Kidney (tissue), 14 donors: ENCODE measurements around the gene CLK2. TPM values are rescaled to one million over a fixed set of nuclear protein-coding genes. Genes with fewer than 3 reads are reported as not detected.
A peak's percentile ranks its signal among the peaks of the same experiment; 100 is the strongest.
"Not testable (repeated sequence)": the region's sequence is repeated elsewhere in the genome, so short reads cannot be mapped to it uniquely, and the experiment has no call there.

Experiments
- DNase-seq, 5 donors: peaks; one replicate each; pipeline ENCODE4 v3.0.0-alpha.2; 2013 to 2020
- FAIRE-seq: peaks from 2 replicates; lab custom pipeline; 2012; peaks lifted over from hg19 to GRCh38; lab: Jason Lieb, UNC
- H3K27ac ChIP-seq, 2 donors: one replicate each; pipeline ENCODE4 v1.7.0; 2013; ENCODE audit warnings: low read depth in 2 of 2, low read length in 2 of 2, inconsistent platforms in 1 of 2
- H3K27me3 ChIP-seq: one replicate; pipeline ENCODE4 v1.7.1; 2013; ENCODE audit warnings: low read length, inconsistent platforms; ENCODE audit not compliant: control insufficient read depth, insufficient read depth
- H3K36me3 ChIP-seq, 3 donors: one replicate each; pipeline versions ENCODE4 v1.7.0 to v1.7.1; 2013; ENCODE audit warnings: low read length in 3 of 3, control low read depth in 1 of 3, inconsistent platforms in 1 of 3; ENCODE audit not compliant: insufficient read depth in 3 of 3, control insufficient read depth in 2 of 3
- H3K4me1 ChIP-seq, 3 donors: one replicate each; pipeline versions ENCODE4 v1.7.0 to v1.7.1; 2013; ENCODE audit warnings: low read length in 3 of 3, inconsistent platforms in 1 of 3, low read depth in 1 of 3; ENCODE audit not compliant: control insufficient read depth in 2 of 3, insufficient read depth in 2 of 3
- H3K4me3 ChIP-seq, 3 donors: one replicate each; pipeline versions ENCODE4 v1.7.0 to v1.8.1; 2013; ENCODE audit warnings: low read length in 3 of 3, control low read depth in 1 of 3, inconsistent platforms in 1 of 3
- H3K9ac ChIP-seq, 3 donors: one replicate each; pipeline versions ENCODE4 v1.7.0 to v1.7.1; 2013; ENCODE audit warnings: low read length in 3 of 3, control low read depth in 1 of 3, inconsistent platforms in 1 of 3
- H3K9me3 ChIP-seq, 3 donors: one replicate each; pipeline versions ENCODE4 v1.7.0 to v1.7.1; 2013; ENCODE audit warnings: low read length in 3 of 3, control low read depth in 1 of 3, inconsistent platforms in 1 of 3; ENCODE audit not compliant: control insufficient read depth in 2 of 3, insufficient read depth in 1 of 3
- intact Hi-C: fragments of 100-400 bp; cut with DNase I; formaldehyde crosslinking; loops from one replicate; pipeline ENCODE4 v1.11.1; 2022
- polyA plus RNA-seq: library from polyadenylated mRNA; stranded (reverse); fragments of 350-450 nt; fragmentation: Illumina TruSeq; extraction: RNeasy Lipid Tissue Mini Kit (QIAGEN cat#74804); gene quantifications from one replicate; pipeline ENCODE4 v1.2.3, GENCODE V29; 2014; ENCODE audit warnings: low read depth, low replicate concordance; ENCODE audit not compliant: insufficient read depth
- total RNA-seq: library from RNA; stranded (reverse); fragmentation: NEBNext Ultra II Directional; extraction: Animal tissue kit (Norgen Biotek cat#: 25700); gene quantifications from one replicate; pipeline ENCODE4 v1.2.1, GENCODE V29; 2021
- TF ChIP-seq, protein P1 (sequence below): IDR thresholded peaks from 3 replicates; pipeline ENCODE4 v1.5.1; 2012; ENCODE audit warnings: mild to moderate bottlenecking, moderate library complexity, borderline replicate concordance; ENCODE audit not compliant: insufficient read depth; ENCODE audit errors: extremely low read depth
- donor health status: control.
- donor health status: control.
- donor health status: control.
- donor health status: control.
- donor health status: control.
- donor health status: DM: yes; HTN: yes; CAD: no.
- donor health status: Normal renal cell carcinoma (clear cell type).

The CLK2 gene
- total and polyA plus RNA-seq, 2 donors from 2014 or later = 28.9 to 59.7 TPM

DNA sequence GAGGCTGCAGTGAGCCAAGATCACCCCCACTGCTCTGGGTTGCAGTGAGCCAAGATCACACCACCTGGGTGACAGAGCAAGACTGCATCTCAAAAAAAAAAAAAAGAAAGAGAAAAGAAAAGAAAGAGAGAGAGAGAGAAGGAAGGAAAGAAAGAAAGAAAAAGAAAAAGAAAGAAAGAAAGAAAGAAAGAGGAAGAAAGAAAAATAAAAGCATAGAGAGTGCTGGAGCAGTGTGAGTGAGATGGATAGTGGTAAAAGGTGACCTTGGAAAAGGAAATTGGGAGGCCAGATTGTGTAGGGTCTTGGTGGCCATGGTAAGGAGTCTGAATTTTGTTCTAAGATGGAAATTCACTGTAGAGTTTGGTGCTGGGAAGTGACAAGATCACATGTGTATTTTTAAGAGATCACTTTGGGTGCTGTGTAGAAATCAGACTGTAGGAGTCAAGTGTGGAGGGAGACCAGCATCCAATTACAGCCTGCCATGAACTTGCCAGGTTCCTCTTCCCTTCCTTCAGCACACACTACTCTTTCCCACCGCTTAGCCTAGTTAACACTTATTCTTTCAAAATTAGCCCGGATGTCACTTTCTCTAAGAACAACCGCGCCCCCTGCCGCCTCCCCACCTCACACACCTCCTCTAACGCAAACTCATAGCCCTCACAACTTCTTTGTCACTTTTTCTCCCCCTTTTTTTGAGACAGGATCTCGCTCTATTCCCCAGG, 47.0 kb downstream of the CLK2 start:
- peaks cover 0 to 12% (median 3%) of the 10 kb centered on the region in 3 donors for H3K4me1 ChIP-seq
- peak overlapping the region; percentile 69 to 88 (median 80) for H3K4me3 ChIP-seq
- peak overlapping the region; percentile 82 to 89 for H3K27ac ChIP-seq
- FAIRE-seq = no peak
- TF ChIP-seq, protein P1, sequence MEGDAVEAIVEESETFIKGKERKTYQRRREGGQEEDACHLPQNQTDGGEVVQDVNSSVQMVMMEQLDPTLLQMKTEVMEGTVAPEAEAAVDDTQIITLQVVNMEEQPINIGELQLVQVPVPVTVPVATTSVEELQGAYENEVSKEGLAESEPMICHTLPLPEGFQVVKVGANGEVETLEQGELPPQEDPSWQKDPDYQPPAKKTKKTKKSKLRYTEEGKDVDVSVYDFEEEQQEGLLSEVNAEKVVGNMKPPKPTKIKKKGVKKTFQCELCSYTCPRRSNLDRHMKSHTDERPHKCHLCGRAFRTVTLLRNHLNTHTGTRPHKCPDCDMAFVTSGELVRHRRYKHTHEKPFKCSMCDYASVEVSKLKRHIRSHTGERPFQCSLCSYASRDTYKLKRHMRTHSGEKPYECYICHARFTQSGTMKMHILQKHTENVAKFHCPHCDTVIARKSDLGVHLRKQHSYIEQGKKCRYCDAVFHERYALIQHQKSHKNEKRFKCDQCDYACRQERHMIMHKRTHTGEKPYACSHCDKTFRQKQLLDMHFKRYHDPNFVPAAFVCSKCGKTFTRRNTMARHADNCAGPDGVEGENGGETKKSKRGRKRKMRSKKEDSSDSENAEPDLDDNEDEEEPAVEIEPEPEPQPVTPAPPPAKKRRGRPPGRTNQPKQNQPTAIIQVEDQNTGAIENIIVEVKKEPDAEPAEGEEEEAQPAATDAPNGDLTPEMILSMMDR = peak; percentile 61
- no peaks in the 10 kb centered on the region for H3K9me3 ChIP-seq
- no peaks in the 10 kb centered on the region for H3K36me3 ChIP-seq
- intact Hi-C loops = loop anchor here (10.0 kb wide), 1 partner anchor 52 kb away; the partner anchor contains the start of genes KRTCAP2 and TRIM46
- peak overlapping the region; percentile 44 to 77 (median 77) for H3K9ac ChIP-seq
- DNase-seq = peak; percentile 85 to 93 (median 90)
- H3K27me3 ChIP-seq = no peaks in the 10 kb centered on the region

DNA sequence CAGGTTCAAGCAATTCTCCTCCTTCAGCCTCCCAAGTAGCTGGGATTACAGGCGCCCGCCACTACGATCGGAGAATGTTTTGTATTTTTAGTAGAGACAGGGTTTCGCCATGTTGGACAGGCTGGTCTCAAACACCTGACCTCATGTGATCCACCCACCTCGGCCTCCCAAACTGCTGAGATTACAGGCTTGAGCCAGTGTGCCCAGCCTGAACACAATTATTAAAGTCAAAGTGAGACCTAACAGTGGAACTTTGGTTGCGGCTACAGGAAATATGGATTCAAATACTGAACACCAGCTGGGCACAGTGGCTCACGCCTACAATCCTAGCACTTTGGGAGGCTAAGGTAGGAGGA, 47.9 kb downstream of the CLK2 start:
- not testable (repeated sequence) for H3K27me3 ChIP-seq, H3K9me3 ChIP-seq, FAIRE-seq, H3K9ac ChIP-seq, H3K36me3 ChIP-seq, DNase-seq, H3K4me3 ChIP-seq
- H3K27ac ChIP-seq = peak overlapping the region in 1 of 2 donors; percentile 53
- intact Hi-C loops = loop anchor here (10.0 kb wide), 1 partner anchor 51 kb away; the partner anchor contains the start of genes KRTCAP2 and TRIM46
- peaks cover 0 to 12% (median 3%) of the 10 kb centered on the region in 3 donors for H3K4me1 ChIP-seq

DNA sequence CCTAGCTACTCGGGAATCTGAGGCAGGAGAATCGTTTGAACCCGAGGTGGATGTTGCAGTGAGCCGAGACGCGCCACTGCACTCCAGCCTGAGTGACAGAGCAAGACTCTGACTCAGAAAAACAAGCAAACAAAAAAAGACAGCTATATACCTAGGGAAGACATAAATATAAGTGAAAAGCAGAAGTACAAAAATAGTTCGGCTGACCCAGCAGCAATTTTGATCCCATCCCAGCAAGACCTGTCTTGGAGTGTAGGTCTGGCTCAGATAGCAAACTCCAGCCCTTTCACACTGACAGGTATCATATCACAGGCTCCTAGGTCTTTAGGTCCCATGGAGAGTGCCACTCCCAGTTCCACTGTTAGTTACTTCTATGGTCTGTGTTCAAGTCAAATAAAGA, 50.3 kb downstream of the CLK2 start:
- H3K4me1 ChIP-seq = peaks cover 3 to 12% (median 7%) of the 10 kb centered on the region in 3 donors
- no peaks in the 10 kb centered on the region for H3K9me3 ChIP-seq
- no peak overlapping the region for H3K9ac ChIP-seq
- DNase-seq (no peak), FAIRE-seq (no peak)
- no peak overlapping the region for H3K4me3 ChIP-seq
- H3K36me3 ChIP-seq = no peaks in the 10 kb centered on the region
- H3K27ac ChIP-seq = no peak overlapping the region
- TF ChIP-seq, protein P1 = no peak
- H3K27me3 ChIP-seq = no peaks in the 10 kb centered on the region
- intact Hi-C loops = loop anchor here (10.0 kb wide), 1 partner anchor 48 kb away; the partner anchor contains the start of genes KRTCAP2 and TRIM46

DNA sequence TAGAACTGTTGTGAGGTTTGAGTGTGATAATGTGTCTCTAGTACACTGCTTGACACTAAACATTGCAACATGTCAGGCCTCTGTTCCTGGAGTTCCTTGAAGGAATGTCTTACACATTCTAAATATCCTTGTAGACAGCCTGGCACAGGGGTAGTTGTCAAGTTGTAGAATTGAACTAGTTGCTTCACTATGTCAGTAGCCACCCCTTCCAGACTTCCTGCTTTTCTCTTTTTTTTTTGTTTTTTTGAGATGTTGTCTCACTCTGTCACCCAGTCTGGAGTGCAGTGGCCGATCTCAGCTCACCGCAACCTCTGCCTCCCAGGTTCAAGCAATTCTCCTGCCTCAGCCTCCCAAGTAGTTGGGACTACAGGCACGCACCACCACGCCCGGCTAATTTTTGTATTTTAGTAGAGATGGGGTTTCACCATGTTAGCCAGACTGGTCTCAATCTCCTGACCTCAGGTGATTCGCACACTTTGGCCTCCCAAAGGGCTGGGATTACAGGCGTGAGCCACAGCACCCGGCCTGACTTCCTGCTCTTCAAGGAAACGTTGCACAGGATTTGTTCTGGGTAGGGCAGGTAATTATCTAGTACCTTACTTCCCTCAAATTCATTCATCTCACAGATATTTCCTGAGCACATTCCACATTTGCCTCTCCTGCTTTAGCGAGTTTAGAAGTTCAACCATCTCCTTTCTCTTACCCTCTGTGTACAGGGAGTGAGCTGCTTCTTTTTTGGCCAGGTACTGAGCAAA, 52.9 kb downstream of the CLK2 start:
- not testable (repeated sequence) for H3K27ac ChIP-seq, FAIRE-seq, H3K4me3 ChIP-seq, H3K27me3 ChIP-seq, H3K4me1 ChIP-seq, DNase-seq, H3K9ac ChIP-seq, H3K36me3 ChIP-seq, H3K9me3 ChIP-seq
- intact Hi-C loops = loop anchor here (10.0 kb wide), 1 partner anchor 46 kb away; the partner anchor contains the start of genes KRTCAP2 and TRIM46
